SK-N-SH (cell line): ENCODE results near the gene TAF6. TPM values are rescaled to one million over a fixed set of nuclear protein-coding genes. Genes with fewer than 3 reads are reported as not detected.

ENCODE experiments used
- CTCF ChIA-PET: fragments of 300-600, 350-600 bp; formaldehyde crosslinking; extraction: SDS; loops from one replicate; lab custom pipeline; 2021; lab: Yijun Ruan, JAX
- POLR2A ChIA-PET: fragments of 350-600 bp; sonication (Branson Sonifier 250); formaldehyde crosslinking; extraction: SDS; loops from one replicate; lab custom pipeline; 2020; ENCODE audit warnings: antibody characterized with exemption, inconsistent platforms; lab: Yijun Ruan, JAX
- DNase-seq: peaks from one replicate; pipeline ENCODE4 v3.0.0; 2012
- H2AFZ ChIP-seq: fragments of 200-600 bp; sonication (generic); 2 replicates; pipeline ENCODE4 v1.8.1; 2016; ENCODE audit warnings: antibody characterized with exemption, mild to moderate bottlenecking, low read depth
- H3F3A ChIP-seq: fragments of 200-600 bp; sonication (generic); replicated peaks from 2 replicates; pipeline ENCODE3; 2016; ENCODE audit warnings: antibody characterized with exemption, mild to moderate bottlenecking; ENCODE audit not compliant: insufficient read depth
- H3K27ac ChIP-seq, 2 experiments: fragments of 200-500 bp in 1 of 2; fragments of 200-600 bp in 1 of 2; sonication (Bioruptor generic) in 1 of 2; sonication (generic), shearing (Covaris generic) in 1 of 2; 2 replicates each; pipeline versions ENCODE4 v1.5.1 to v1.6.1; 2014 to 2016; ENCODE audit warnings: low read depth in 2 of 2, inconsistent platforms in 1 of 2, low read length in 1 of 2, mild to moderate bottlenecking in 1 of 2, mixed read lengths in 1 of 2
- H3K27me3 ChIP-seq: fragments of 200-600 bp; sonication (generic), shearing (Covaris generic); 2 replicates; pipeline ENCODE4 v1.6.1; 2016; ENCODE audit warnings: mixed run types; ENCODE audit not compliant: insufficient read depth
- H3K36me3 ChIP-seq, 2 experiments: fragments of 200-500 bp in 1 of 2; fragments of 200-600 bp in 1 of 2; sonication (Bioruptor generic) in 1 of 2; sonication (generic) in 1 of 2; replicated peaks in 1 of 2; 2 replicates each; pipeline versions ENCODE3 to v1.5.1; 2014 to 2016; ENCODE audit warnings: low read length in 1 of 2, mild to moderate bottlenecking in 1 of 2; ENCODE audit not compliant: insufficient read depth in 2 of 2, control insufficient read depth in 1 of 2
- H3K4me1 ChIP-seq, 2 experiments: fragments of 200-500 bp in 1 of 2; fragments of 200-600 bp in 1 of 2; sonication (Bioruptor generic) in 1 of 2; sonication (generic), shearing (Covaris generic) in 1 of 2; 2 replicates each; pipeline versions ENCODE4 v1.5.1 to v1.6.1; 2014 to 2016; ENCODE audit warnings: low read depth in 1 of 2, low read length in 1 of 2, mixed run types in 1 of 2; ENCODE audit not compliant: insufficient read depth in 2 of 2, control insufficient read depth in 1 of 2
- H3K4me2 ChIP-seq: fragments of 200-600 bp; sonication (generic), shearing (Covaris generic); 2 replicates; pipeline ENCODE4 v1.6.1; 2017; ENCODE audit warnings: mixed run types
- H3K4me3 ChIP-seq, 2 experiments: fragments of 200-500 bp in 1 of 2; fragments of 200-600 bp in 1 of 2; sonication (Bioruptor generic) in 1 of 2; sonication (generic), shearing (Covaris generic) in 1 of 2; 2 replicates each; pipeline versions ENCODE4 v1.5.1 to v1.8.1; 2014 to 2016; ENCODE audit warnings: low read depth in 2 of 2, inconsistent platforms in 1 of 2, low read length in 1 of 2, mild to moderate bottlenecking in 1 of 2, mixed read lengths in 1 of 2, moderate library complexity in 1 of 2
- H3K79me2 ChIP-seq: fragments of 200-600 bp; sonication (generic); 2 replicates; pipeline ENCODE4 v1.8.1; 2017; ENCODE audit warnings: mild to moderate bottlenecking; ENCODE audit not compliant: insufficient read depth
- H3K9ac ChIP-seq: fragments of 200-600 bp; sonication (generic); 2 replicates; pipeline ENCODE4 v1.6.1; 2017; ENCODE audit warnings: mixed run types
- H3K9me2 ChIP-seq: fragments of 200-600 bp; sonication (generic); 2 replicates; pipeline ENCODE4 v1.6.1; 2017; ENCODE audit warnings: mixed run types
- H3K9me3 ChIP-seq: fragments of 200-600 bp; sonication (generic); 2 replicates; pipeline ENCODE4 v1.6.1; 2017; ENCODE audit warnings: mixed run types, mild to moderate bottlenecking, moderate library complexity
- H4K20me1 ChIP-seq: fragments of 200-600 bp; sonication (generic); 2 replicates; pipeline ENCODE4 v1.6.1; 2017; ENCODE audit warnings: mild to moderate bottlenecking, mixed run types; ENCODE audit not compliant: insufficient read depth
- CHD2 ChIP-seq: fragments of 150-350 bp; IDR thresholded peaks from 2 replicates; pipeline ENCODE4 v1.6.1; 2018; ENCODE audit warnings: low read length; ENCODE audit not compliant: partially characterized antibody
- CTCF ChIP-seq: fragments of 200-600 bp; sonication (generic); IDR thresholded peaks from 2 replicates; pipeline ENCODE4 v1.6.1; 2017; ENCODE audit warnings: antibody characterized with exemption, mild to moderate bottlenecking, moderate library complexity
- ELF1 ChIP-seq: IDR thresholded peaks from 2 replicates; pipeline ENCODE4 v1.4.0; 2012
- EZH2phosphoT487 ChIP-seq: fragments of 200-600 bp; sonication (generic); IDR thresholded peaks from 2 replicates; pipeline ENCODE4 v1.6.1; 2017; ENCODE audit warnings: low read depth, mixed run types, mild to moderate bottlenecking, antibody characterized with exemption, moderate library complexity, borderline replicate concordance
- FOXJ3 ChIP-seq: sonication (generic); formaldehyde crosslinking; IDR thresholded peaks from 2 replicates; pipeline ENCODE4 v1.5.1; 2020; ENCODE audit warnings: mild to moderate bottlenecking, missing genetic modification reagents
- GATA2 ChIP-seq: sonication (generic); formaldehyde crosslinking; IDR thresholded peaks from 2 replicates; pipeline ENCODE4 v1.5.0; 2020; ENCODE audit warnings: mild to moderate bottlenecking, missing genetic modification reagents
- IRF3 ChIP-seq: fragments of 150-350 bp; IDR thresholded peaks from 2 replicates; pipeline ENCODE4 v1.6.1; 2016; ENCODE audit warnings: mild to moderate bottlenecking, low read depth, low read length
- JUND ChIP-seq: IDR thresholded peaks from 2 replicates; pipeline ENCODE4 v1.4.0; 2012
- MEF2A ChIP-seq: IDR thresholded peaks from 2 replicates; pipeline ENCODE4 v1.4.0; 2012; ENCODE audit warnings: low read depth, borderline replicate concordance
- POLR2AphosphoS5 ChIP-seq: IDR thresholded peaks from 2 replicates; pipeline ENCODE4 v1.6.1; 2012; ENCODE audit warnings: low read depth, low read length
- RAD21 ChIP-seq: IDR thresholded peaks from 2 replicates; pipeline ENCODE4 v1.6.1; 2012; ENCODE audit warnings: mild to moderate bottlenecking, low read length
- RCOR1 ChIP-seq: fragments of 150-350 bp; IDR thresholded peaks from 2 replicates; pipeline ENCODE4 v1.6.1; 2017; ENCODE audit warnings: antibody characterized with exemption, low read length
- RFX5 ChIP-seq: IDR thresholded peaks from 2 replicates; pipeline ENCODE4 v1.6.1; 2012; ENCODE audit warnings: mild to moderate bottlenecking, improper control_type of control experiment, low read length
- SMC3 ChIP-seq: IDR thresholded peaks from 2 replicates; pipeline ENCODE4 v1.6.1; 2012; ENCODE audit warnings: low read depth, low read length, improper control_type of control experiment
- YY1 ChIP-seq: IDR thresholded peaks from 2 replicates; pipeline ENCODE4 v1.4.0; 2012; ENCODE audit warnings: low read depth, mild to moderate bottlenecking
- ZBTB33 ChIP-seq: IDR thresholded peaks from 2 replicates; pipeline ENCODE4 v1.4.0; 2012; ENCODE audit warnings: low read depth, borderline replicate concordance
- WGBS: methylation state at CpG from one replicate; pipeline ENCODE4 v1.1.6; 2017; ENCODE audit warnings: low lambda C conversion rate; 5-methylcytosine and 5-hydroxymethylcytosine counted together
- polyA plus RNA-seq, 3 experiments: library from polyadenylated mRNA; depleted of rRNA; stranded (reverse); fragments of >200 nt; gene quantifications; 2 replicates each; pipeline ENCODE4 v1.2.3, GENCODE V29; 2012

TAF6 gene
- polyA plus RNA-seq, 1 of the 3 experiments (the other 2 are of a cell fraction) = 70.5 TPM

GRCh38 chr7:100132697-100133151 is 13.6 kb upstream of the TAF6 start:
- Histone ChIP-seq H3F3A (peaks cover 27% of the 10 kb centered on the region), H3K9ac (no peak overlapping the region), H3K79me2 (no peaks in the 10 kb centered on the region), H3K4me3 (peak overlapping the region in 1 of 2 experiments; percentile 6; a peak in 1 of 4 replicates), H3K9me2 (no peaks in the 10 kb centered on the region), H3K27ac (0 out of 4 replicates have a peak overlapping the region, but pooled peaks of 1 of the 2 experiments have one; percentile 1), H3K27me3 (no peaks in the 10 kb centered on the region), H3K4me2 (no peak overlapping the region), H3K36me3 (no peaks in the 10 kb centered on the region), H3K9me3 (no peaks in the 10 kb centered on the region), H2AFZ (peak overlapping the region; percentile 54; the same call in 1 of the 2 replicates), H4K20me1 (no peaks in the 10 kb centered on the region), H3K4me1 (peaks cover 5 to 10% of the 10 kb centered on the region in 2 experiments; a peak in 2 of 4 replicates)
- TF ChIP-seq SMC3 (peak; percentile 97), RAD21 (peak; percentile 97), ELF1 (no peak), ZBTB33 (no peak), CTCF (peak; percentile 97), MEF2A (no peak), FOXJ3 (CRISPR knock-in tag) (0 out of 2 replicates have a peak, but pooled peaks have one; percentile 2), RCOR1 (no peak; the same call in 1 of the 2 replicates), GATA2 (CRISPR knock-in tag) (0 out of 2 replicates have a peak, but pooled peaks have one; percentile 40), CHD2 (no peak)
- ChIA-PET POLR2A (interaction anchor here (1.0 to 3.1 kb wide), 3 partner anchors 16 to 31 kb away, joined by 3 to 12 read pairs (median 4); partner anchors contain the start of genes AP4M1, LAMTOR4 and MCM7), CTCF (interaction anchor here (0.6 to 13.6 kb wide), 51 partner anchors 8 to 1256 kb away, joined by 3 to 262 read pairs (median 6); partner anchors contain the start of genes AP4M1, CNPY4, COPS6 and GAL3ST4)
- 17% methylated on average over 3 of the region's 3 CpGs for WGBS
- peak; percentile 89 for DNase-seq

- Histone ChIP-seq H3K27ac (no peak overlapping the region), H3K27me3 (no peaks in the 10 kb centered on the region), H2AFZ (no peak overlapping the region), H3F3A (peaks cover 27% of the 10 kb centered on the region), H3K9me2 (no peaks in the 10 kb centered on the region), H3K9me3 (no peaks in the 10 kb centered on the region), H3K4me2 (no peak overlapping the region), H3K4me1 (peaks cover 5 to 10% of the 10 kb centered on the region in 2 experiments; a peak in 2 of 4 replicates), H3K36me3 (no peaks in the 10 kb centered on the region), H3K79me2 (no peaks in the 10 kb centered on the region), H3K9ac (no peak overlapping the region), H3K4me3 (no peak overlapping the region), H4K20me1 (no peaks in the 10 kb centered on the region)
- DNase-seq = no peak
- 72% methylated on average over 7 of the region's 7 CpGs for WGBS
- ChIA-PET CTCF (interaction anchor here (0.6 to 13.6 kb wide), 42 partner anchors 8 to 536 kb away, joined by 3 to 262 read pairs (median 6); partner anchors contain the start of genes AP4M1, CNPY4, GAL3ST4 and GPC2), POLR2A (interaction anchor here (1.1 to 3.1 kb wide), 2 partner anchors 17 to 31 kb away, joined by 4 to 12 read pairs; partner anchors contain the start of genes AP4M1, LAMTOR4 and MCM7)
- TF ChIP-seq RFX5 (no peak), IRF3 (no peak), EZH2phosphoT487 (no peak), JUND (no peak), YY1 (no peak), POLR2AphosphoS5 (no peak)
Observed at GRCh38 chr7:100132126-100132525, 13.0 kb upstream of the TAF6 start.
